Measurements from ENCODE around the gene SENP5.
A peak's percentile ranks its signal among the peaks of the same experiment; 100 is the strongest.

Gene SENP5

DNA sequence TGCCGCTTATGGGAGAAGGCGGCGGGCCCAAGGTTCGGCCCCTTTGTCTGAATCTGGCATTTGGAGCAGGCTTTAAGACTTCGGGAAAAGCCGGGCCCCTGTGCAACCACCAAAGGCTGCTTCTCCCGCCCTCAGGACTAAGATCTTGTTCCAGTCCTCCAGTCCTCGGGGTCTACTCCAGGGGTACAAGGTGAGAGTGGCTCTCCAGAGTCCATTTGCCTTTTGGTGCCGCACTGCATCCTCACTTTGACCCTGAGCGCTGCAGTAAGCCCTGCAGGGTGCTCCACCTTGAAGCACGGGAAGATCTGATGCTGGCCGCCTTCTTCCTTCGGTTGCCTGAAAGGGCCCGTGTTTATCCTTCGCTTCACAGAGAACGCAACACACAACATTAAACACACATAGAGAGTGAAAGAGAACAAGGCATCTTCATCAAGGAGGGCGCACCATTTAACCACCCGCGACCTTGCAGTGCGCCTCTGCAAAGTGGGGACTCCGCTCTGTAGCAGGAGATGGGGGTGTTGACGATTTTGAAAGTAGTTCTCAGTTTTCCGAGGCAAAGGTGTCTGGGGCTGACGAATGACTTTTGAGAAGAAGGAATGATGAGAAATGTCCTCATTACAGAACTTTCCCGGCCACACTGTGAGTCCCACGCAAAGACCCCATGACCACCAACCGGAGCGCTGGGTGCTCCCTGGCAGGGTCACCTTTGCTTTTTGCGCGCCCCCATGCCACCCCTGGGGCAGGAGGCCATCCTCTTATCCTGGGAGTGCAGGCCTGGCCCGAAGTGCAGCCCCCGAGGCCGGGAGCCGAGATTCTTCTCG lies 99.9 kb downstream of the SENP5 start:
- peak overlapping the region; percentile 68; the same call in 1 of the 2 replicates for H3K27ac ChIP-seq
- no peak for TF ChIP-seq CTCF (IDR thresholded peaks at IDR 0.05)
- no peak for TF ChIP-seq ZFX (IDR thresholded peaks at IDR 0.05; ENCODE audit: borderline replicate concordance)

GRCh38 chr3:196968233-196969133 lies 100.8 kb downstream of the SENP5 start, which contains the start of gene PIGZ:
Gene PIGZ, minus strand, starts transcription at chr3:196968833. Its CDS starts 16,802 bp downstream, at chr3:196952031.
- H3K27ac ChIP-seq = peak within 1 kb of the TSS; percentile 68
- TF ChIP-seq CTCF (IDR thresholded peaks at IDR 0.05) = no peak

DNA sequence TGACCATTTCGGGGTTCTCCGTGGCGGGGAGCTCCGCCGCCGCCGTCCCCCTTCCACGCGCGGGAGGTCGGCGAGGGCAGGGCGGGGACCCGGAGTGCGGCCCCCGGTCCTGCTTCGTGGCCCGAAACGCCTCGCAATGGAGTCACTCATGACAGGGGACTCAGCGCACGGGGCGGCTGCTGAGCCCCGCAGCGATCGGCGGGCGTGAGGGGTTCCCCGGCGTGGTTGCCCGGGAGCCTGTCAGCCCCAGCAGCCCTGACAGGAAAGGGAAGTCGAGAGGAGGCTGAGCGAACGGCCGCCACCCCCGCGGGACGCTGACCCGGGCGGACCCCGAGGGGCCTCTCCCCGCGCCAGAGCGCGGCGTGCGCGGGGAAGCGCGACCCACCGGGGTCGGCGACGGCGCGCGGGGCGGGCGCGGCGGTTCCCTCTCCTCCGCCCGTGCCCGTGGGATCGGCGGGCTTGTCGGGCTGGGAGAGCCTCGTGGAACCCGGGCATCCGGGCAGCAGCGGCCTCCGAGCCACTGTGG lies 101.5 kb downstream of the SENP5 start:
- TF ChIP-seq ZFX (IDR thresholded peaks at IDR 0.05; ENCODE audit: borderline replicate concordance) (no peak), CTCF (IDR thresholded peaks at IDR 0.05) (no peak)
- H3K27ac ChIP-seq = peak overlapping the region; percentile 68

DNA sequence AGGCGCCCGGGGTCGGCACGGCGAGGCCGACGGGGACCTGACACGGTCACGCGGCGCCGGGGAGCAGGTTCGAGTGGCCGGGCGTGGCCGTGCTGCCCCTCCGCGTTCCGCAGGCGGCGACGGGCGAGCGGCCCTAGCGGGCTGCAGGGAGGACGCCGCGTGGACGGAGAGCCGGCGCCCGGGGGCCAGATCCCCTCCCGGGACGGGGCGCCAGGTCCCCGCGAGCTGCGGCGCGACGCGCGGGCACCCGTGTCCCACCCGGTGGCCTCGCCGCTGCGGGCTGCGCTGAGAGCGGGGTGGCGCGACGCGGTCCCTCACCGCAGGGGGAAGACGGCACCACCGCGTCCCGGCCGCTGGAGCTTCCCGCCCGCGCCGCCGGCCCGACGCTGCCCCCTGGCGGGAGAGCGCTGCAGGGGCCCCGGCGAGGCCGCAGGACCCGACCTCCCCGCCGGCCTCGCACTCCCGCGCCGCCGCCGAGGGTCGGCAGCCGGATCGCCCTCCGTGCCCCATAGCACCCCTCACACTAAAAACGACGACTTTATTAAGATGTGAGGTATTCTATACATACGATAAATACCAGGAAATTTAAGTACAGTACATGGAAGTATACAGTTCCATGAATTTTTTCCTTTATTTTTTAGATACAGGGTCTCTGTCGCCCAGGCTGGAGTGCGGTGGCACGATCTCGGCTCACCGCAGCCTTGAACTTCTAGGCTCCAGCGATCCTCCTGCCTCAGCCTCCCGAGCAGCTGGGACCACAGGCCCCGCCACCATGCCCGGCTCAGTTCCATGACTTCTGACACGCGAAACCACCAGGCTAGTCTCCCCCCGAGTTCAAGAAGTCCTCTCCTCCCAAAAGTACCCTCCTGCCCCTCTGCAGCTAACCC lies 102.2 kb downstream of the SENP5 start:
- no peak for TF ChIP-seq ZFX (IDR thresholded peaks at IDR 0.05; ENCODE audit: borderline replicate concordance)
- peak; percentile 97 for TF ChIP-seq CTCF (IDR thresholded peaks at IDR 0.05)
- peak overlapping the region; percentile 68 for H3K27ac ChIP-seq

- TF ChIP-seq ZFX (IDR thresholded peaks at IDR 0.05; ENCODE audit: borderline replicate concordance) = no peak
- no peak for TF ChIP-seq CTCF (IDR thresholded peaks at IDR 0.05)
- no peak overlapping the region for H3K27ac ChIP-seq
Observed at GRCh38 chr3:196970547-196971093, 102.9 kb downstream of the SENP5 start.

GRCh38 chr3:196971094-196971698 lies 103.5 kb downstream of the SENP5 start:
- no peak overlapping the region for H3K27ac ChIP-seq
- no peak for TF ChIP-seq ZFX (IDR thresholded peaks at IDR 0.05; ENCODE audit: borderline replicate concordance)
- no peak for TF ChIP-seq CTCF (IDR thresholded peaks at IDR 0.05)
